ENCODE measurements around the gene UBP1. TPM values are rescaled to one million over a fixed set of nuclear protein-coding genes. Genes with fewer than 3 reads are reported as not detected.
A peak's percentile ranks its signal among the peaks of the same experiment; 100 is the strongest.

Gene UBP1
- total and polyA plus RNA-seq, 9 of the 15 experiments (the other 6 are each of a cell fraction or from before 2014, with no cell fraction given): 13.6 to 143 (median 79.6) TPM

DNA sequence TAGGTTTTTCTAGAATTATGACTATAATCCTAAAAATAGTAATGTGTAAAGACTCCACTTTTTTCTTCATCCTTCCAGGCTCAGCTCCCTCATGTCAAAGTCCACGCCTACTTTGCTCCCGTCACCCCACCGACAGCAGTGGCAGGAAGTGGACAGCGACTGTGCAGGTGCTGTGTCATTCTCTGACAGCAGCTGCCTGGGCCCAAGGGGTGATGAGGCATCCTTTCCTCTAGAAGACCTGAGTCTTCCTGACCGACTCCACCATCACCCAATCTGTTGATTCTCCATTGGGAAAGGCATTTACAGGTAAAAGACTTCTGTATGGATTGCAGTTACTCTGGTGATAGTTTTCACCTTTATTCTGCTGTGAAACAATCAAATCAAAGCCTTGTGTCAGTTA lies 54.8 kb downstream of the UBP1 start (continued):
- TF ChIP-seq, protein P1, sequence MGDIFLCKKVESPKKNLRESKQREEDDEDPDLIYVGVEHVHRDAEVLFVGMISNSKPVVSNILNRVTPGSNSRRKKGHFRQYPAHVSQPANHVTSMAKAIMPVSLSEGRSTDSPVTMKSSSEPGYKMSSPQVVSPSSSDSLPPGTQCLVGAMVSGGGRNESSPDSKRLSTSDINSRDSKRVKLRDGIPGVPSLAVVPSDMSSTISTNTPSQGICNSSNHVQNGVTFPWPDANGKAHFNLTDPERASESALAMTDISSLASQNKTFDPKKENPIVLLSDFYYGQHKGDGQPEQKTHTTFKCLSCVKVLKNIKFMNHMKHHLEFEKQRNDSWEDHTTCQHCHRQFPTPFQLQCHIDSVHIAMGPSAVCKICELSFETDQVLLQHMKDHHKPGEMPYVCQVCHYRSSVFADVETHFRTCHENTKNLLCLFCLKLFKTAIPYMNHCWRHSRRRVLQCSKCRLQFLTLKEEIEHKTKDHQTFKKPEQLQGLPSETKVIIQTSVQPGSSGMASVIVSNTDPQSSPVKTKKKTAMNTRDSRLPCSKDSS (IDR thresholded peaks at IDR 0.05; ENCODE audit: low read depth, partially characterized antibody): no peak
- TF ChIP-seq, protein P2, sequence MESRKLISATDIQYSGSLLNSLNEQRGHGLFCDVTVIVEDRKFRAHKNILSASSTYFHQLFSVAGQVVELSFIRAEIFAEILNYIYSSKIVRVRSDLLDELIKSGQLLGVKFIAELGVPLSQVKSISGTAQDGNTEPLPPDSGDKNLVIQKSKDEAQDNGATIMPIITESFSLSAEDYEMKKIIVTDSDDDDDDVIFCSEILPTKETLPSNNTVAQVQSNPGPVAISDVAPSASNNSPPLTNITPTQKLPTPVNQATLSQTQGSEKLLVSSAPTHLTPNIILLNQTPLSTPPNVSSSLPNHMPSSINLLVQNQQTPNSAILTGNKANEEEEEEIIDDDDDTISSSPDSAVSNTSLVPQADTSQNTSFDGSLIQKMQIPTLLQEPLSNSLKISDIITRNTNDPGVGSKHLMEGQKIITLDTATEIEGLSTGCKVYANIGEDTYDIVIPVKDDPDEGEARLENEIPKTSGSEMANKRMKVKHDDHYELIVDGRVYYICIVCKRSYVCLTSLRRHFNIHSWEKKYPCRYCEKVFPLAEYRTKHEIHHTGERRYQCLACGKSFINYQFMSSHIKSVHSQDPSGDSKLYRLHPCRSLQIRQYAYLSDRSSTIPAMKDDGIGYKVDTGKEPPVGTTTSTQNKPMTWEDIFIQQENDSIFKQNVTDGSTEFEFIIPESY (CRISPR knock-in tag; IDR thresholded peaks at IDR 0.05): no peak
- TF ChIP-seq PYGO2 (tag; IDR thresholded peaks at IDR 0.05) (no peak), ZNF311 (CRISPR knock-in tag; IDR thresholded peaks at IDR 0.05) (no peak), SRF (CRISPR knock-in tag; IDR thresholded peaks at IDR 0.05) (no peak), HDAC2 (IDR thresholded peaks at IDR 0.05) (no peak), SMARCA4 (IDR thresholded peaks at IDR 0.05) (peak; percentile 60), ZKSCAN1 (IDR thresholded peaks at IDR 0.05; ENCODE audit: low read depth, low read length) (no peak), ZNF695 (CRISPR knock-in tag; IDR thresholded peaks at IDR 0.05) (no peak), KLF10 (CRISPR knock-in tag; IDR thresholded peaks at IDR 0.05) (no peak), TBL1XR1 (IDR thresholded peaks at IDR 0.05; ENCODE audit: low read length in 2 of 2) (no peak), CREB1 (IDR thresholded peaks at IDR 0.05) (peak; percentile 77), CREB1 (CRISPR knock-in tag; IDR thresholded peaks at IDR 0.05) (peak; percentile 31; the same call in 1 of the 2 replicates), CBX3 (IDR thresholded peaks at IDR 0.05; ENCODE audit: borderline replicate concordance in 1 of 2, low read length in 2 of 2) (no peak)
- TF ChIP-seq, protein P3, sequence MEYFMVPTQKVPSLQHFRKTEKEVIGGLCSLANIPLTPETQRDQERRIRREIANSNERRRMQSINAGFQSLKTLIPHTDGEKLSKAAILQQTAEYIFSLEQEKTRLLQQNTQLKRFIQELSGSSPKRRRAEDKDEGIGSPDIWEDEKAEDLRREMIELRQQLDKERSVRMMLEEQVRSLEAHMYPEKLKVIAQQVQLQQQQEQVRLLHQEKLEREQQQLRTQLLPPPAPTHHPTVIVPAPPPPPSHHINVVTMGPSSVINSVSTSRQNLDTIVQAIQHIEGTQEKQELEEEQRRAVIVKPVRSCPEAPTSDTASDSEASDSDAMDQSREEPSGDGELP (CRISPR knock-in tag; IDR thresholded peaks at IDR 0.05; ENCODE audit: borderline replicate concordance): peak; percentile 61; the same call in 1 of the 2 replicates
- TF ChIP-seq, protein P4, sequence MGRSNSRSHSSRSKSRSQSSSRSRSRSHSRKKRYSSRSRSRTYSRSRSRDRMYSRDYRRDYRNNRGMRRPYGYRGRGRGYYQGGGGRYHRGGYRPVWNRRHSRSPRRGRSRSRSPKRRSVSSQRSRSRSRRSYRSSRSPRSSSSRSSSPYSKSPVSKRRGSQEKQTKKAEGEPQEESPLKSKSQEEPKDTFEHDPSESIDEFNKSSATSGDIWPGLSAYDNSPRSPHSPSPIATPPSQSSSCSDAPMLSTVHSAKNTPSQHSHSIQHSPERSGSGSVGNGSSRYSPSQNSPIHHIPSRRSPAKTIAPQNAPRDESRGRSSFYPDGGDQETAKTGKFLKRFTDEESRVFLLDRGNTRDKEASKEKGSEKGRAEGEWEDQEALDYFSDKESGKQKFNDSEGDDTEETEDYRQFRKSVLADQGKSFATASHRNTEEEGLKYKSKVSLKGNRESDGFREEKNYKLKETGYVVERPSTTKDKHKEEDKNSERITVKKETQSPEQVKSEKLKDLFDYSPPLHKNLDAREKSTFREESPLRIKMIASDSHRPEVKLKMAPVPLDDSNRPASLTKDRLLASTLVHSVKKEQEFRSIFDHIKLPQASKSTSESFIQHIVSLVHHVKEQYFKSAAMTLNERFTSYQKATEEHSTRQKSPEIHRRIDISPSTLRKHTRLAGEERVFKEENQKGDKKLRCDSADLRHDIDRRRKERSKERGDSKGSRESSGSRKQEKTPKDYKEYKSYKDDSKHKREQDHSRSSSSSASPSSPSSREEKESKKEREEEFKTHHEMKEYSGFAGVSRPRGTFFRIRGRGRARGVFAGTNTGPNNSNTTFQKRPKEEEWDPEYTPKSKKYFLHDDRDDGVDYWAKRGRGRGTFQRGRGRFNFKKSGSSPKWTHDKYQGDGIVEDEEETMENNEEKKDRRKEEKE (IDR thresholded peaks at IDR 0.05; ENCODE audit: borderline replicate concordance in 1 of 2, control insufficient read depth in 1 of 2, low read depth in 2 of 2, low read length in 1 of 2): no peak; a peak in 1 of 4 replicates
- TF ChIP-seq, protein P5, sequence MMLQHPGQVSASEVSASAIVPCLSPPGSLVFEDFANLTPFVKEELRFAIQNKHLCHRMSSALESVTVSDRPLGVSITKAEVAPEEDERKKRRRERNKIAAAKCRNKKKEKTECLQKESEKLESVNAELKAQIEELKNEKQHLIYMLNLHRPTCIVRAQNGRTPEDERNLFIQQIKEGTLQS (IDR thresholded peaks at IDR 0.05): peak; percentile 68
- TF ChIP-seq, protein P5 (CRISPR knock-in tag; conservative IDR thresholded peaks at IDR 0.05): no peak
- TF ChIP-seq, protein P6, sequence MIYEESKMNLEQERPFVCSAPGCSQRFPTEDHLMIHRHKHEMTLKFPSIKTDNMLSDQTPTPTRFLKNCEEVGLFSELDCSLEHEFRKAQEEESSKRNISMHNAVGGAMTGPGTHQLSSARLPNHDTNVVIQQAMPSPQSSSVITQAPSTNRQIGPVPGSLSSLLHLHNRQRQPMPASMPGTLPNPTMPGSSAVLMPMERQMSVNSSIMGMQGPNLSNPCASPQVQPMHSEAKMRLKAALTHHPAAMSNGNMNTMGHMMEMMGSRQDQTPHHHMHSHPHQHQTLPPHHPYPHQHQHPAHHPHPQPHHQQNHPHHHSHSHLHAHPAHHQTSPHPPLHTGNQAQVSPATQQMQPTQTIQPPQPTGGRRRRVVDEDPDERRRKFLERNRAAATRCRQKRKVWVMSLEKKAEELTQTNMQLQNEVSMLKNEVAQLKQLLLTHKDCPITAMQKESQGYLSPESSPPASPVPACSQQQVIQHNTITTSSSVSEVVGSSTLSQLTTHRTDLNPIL (CRISPR knock-in tag; IDR thresholded peaks at IDR 0.05): no peak
